SK-N-SH treated with all-trans-retinoic acid at 6 μM for 48 hours (cell line): ENCODE measurements around the gene GPN1.

Experiments used
- ATAC-seq: fragments of 200-7000 bp; cut with Tn5 transposase; 3 replicates; pipeline ENCODE4 v1.9.1; 2020; ENCODE audit warnings: mild to moderate bottlenecking, moderate library complexity
- ARNTL ChIP-seq: fragments of 450-650 bp; formaldehyde crosslinking; IDR thresholded peaks from 2 replicates; pipeline ENCODE4 v1.5.0; 2020; ENCODE audit warnings: low read depth, mild to moderate bottlenecking, moderate library complexity, borderline replicate concordance
- BACH2 ChIP-seq: fragments of 250-450 bp; sonication (Bioruptor Pico); IDR thresholded peaks from 2 replicates; pipeline ENCODE4 v1.9.0; 2021; ENCODE audit warnings: mild to moderate bottlenecking, borderline replicate concordance
- CREB5 ChIP-seq: fragments of 250-450 bp; sonication (Bioruptor Pico); IDR thresholded peaks from 2 replicates; pipeline ENCODE4 v1.5.1; 2020; ENCODE audit warnings: low read depth, mild to moderate bottlenecking, moderate library complexity
- CSDC2 ChIP-seq: fragments of 250-450 bp; sonication (Bioruptor Pico); IDR thresholded peaks from 2 replicates; pipeline ENCODE4 v1.5.0; 2020; ENCODE audit warnings: mild to moderate bottlenecking, moderate library complexity
- CSRNP3 ChIP-seq: fragments of 250-450 bp; sonication (Bioruptor Pico); IDR thresholded peaks from 2 replicates; pipeline ENCODE4 v1.5.1; 2021; ENCODE audit warnings: mild to moderate bottlenecking, moderate library complexity
- GLIS3 ChIP-seq: fragments of 250-450 bp; sonication (Bioruptor Pico); IDR thresholded peaks from 2 replicates; pipeline ENCODE4 v1.5.0; 2020; ENCODE audit warnings: mild to moderate bottlenecking, moderate library complexity
- ISL1 ChIP-seq: fragments of 250-450 bp; sonication (Bioruptor Pico); IDR thresholded peaks from 2 replicates; pipeline ENCODE4 v2.1.2; 2022; ENCODE audit warnings: mild to moderate bottlenecking, moderate library complexity
- OSR1 ChIP-seq: fragments of 250-450 bp; sonication (Bioruptor Pico); IDR thresholded peaks from 2 replicates; pipeline ENCODE4 v1.8.0; 2022; ENCODE audit warnings: moderate library complexity, mild to moderate bottlenecking, inconsistent platforms
- PATZ1 ChIP-seq: fragments of 250-450 bp; sonication (Bioruptor Pico); IDR thresholded peaks from 2 replicates; pipeline ENCODE4 v1.8.0; 2020; ENCODE audit warnings: mild to moderate bottlenecking, moderate library complexity, borderline replicate concordance
- PPARA ChIP-seq: fragments of 250-450 bp; sonication (Bioruptor Pico); IDR thresholded peaks from 2 replicates; pipeline ENCODE4 v1.5.0; 2020; ENCODE audit warnings: mild to moderate bottlenecking, borderline replicate concordance
- RARB ChIP-seq: fragments of 250-450 bp; sonication (Bioruptor Pico); IDR thresholded peaks from 2 replicates; pipeline ENCODE4 v1.8.0; 2021; ENCODE audit warnings: mild to moderate bottlenecking, moderate library complexity
- TCF4 ChIP-seq: fragments of 250-450 bp; sonication (Bioruptor Pico); IDR thresholded peaks from 2 replicates; pipeline ENCODE4 v1.8.0; 2021; ENCODE audit warnings: mild to moderate bottlenecking, moderate library complexity, borderline replicate concordance
- TOX ChIP-seq: fragments of 250-450 bp; sonication (Bioruptor Pico); IDR thresholded peaks from 2 replicates; pipeline ENCODE4 v1.8.0; 2021; ENCODE audit warnings: mild to moderate bottlenecking, moderate library complexity, borderline replicate concordance
- ZC3H10 ChIP-seq: fragments of 250-450 bp; sonication (Bioruptor Pico); IDR thresholded peaks from 2 replicates; pipeline ENCODE4 v1.5.1; 2021; ENCODE audit warnings: mild to moderate bottlenecking, moderate library complexity
- ZFP3 ChIP-seq: fragments of 250-450 bp; sonication (Bioruptor Pico); IDR thresholded peaks from 2 replicates; pipeline ENCODE4 v1.5.0; 2020; ENCODE audit warnings: mild to moderate bottlenecking, moderate library complexity
- ZFP30 ChIP-seq: fragments of 450-650 bp; formaldehyde crosslinking; IDR thresholded peaks from 2 replicates; pipeline ENCODE4 v1.5.0; 2022; ENCODE audit warnings: mild to moderate bottlenecking, moderate library complexity
- ZNF565 ChIP-seq: fragments of 450-650 bp; formaldehyde crosslinking; conservative IDR thresholded peaks from 2 replicates; pipeline ENCODE4 v1.5.0; 2020; ENCODE audit warnings: low read depth, mild to moderate bottlenecking, moderate library complexity
- ZNF70 ChIP-seq: fragments of 450-650 bp; formaldehyde crosslinking; IDR thresholded peaks from 2 replicates; pipeline ENCODE4 v1.5.0; 2020; ENCODE audit warnings: mild to moderate bottlenecking, moderate library complexity
- ZNF8 ChIP-seq: fragments of 450-650 bp; formaldehyde crosslinking; IDR thresholded peaks from 2 replicates; pipeline ENCODE4 v1.5.0; 2020; ENCODE audit warnings: mild to moderate bottlenecking, moderate library complexity
- TF ChIP-seq, protein P1 (sequence below): fragments of 250-450 bp; sonication (Bioruptor Pico); IDR thresholded peaks from 2 replicates; pipeline ENCODE4 v1.8.0; 2021; ENCODE audit warnings: low read depth, mild to moderate bottlenecking, moderate library complexity, borderline replicate concordance
- TF ChIP-seq, protein P2 (sequence below): fragments of 250-450 bp; sonication (Bioruptor Pico); IDR thresholded peaks from 2 replicates; pipeline ENCODE4 v1.5.0; 2020; ENCODE audit warnings: mild to moderate bottlenecking, moderate library complexity

The GPN1 gene

DNA sequence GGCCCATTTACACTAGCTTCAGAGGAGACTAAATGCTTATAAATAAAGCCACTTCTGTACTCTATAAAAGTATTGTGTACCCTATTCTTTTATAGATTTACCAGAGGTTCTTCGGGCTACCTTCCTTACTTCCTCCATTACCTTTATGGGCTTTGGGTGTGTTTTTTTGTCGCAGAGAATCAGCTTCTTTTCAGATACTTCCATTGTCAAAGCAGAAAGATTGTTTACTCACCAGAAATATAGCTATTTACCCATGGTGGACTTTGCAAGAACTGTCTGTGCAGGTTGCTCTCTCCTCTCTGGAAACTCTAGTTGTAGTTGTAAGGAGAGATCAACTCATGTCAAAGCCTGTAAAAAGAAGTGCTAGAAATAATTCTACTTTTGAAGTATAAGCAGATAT lies 14.9 kb upstream of the GPN1 start:
- TF ChIP-seq OSR1 (CRISPR knock-in tag), result no peak
- no peak for TF ChIP-seq PATZ1
- TF ChIP-seq CSRNP3 (CRISPR knock-in tag), result no peak
- TF ChIP-seq ZNF70 (CRISPR knock-in tag), result no peak
- no peak for TF ChIP-seq RARB (CRISPR knock-in tag)
- TF ChIP-seq ZNF565, result no peak
- TF ChIP-seq, protein P1, sequence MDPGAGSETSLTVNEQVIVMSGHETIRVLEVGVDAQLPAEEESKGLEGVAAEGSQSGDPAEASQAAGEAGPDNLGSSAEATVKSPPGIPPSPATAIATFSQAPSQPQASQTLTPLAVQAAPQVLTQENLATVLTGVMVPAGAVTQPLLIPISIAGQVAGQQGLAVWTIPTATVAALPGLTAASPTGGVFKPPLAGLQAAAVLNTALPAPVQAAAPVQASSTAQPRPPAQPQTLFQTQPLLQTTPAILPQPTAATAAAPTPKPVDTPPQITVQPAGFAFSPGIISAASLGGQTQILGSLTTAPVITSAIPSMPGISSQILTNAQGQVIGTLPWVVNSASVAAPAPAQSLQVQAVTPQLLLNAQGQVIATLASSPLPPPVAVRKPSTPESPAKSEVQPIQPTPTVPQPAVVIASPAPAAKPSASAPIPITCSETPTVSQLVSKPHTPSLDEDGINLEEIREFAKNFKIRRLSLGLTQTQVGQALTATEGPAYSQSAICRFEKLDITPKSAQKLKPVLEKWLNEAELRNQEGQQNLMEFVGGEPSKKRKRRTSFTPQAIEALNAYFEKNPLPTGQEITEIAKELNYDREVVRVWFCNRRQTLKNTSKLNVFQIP (CRISPR knock-in tag), result no peak
- TF ChIP-seq ISL1, result no peak
- TF ChIP-seq ZFP3, result no peak
- TF ChIP-seq, protein P2, sequence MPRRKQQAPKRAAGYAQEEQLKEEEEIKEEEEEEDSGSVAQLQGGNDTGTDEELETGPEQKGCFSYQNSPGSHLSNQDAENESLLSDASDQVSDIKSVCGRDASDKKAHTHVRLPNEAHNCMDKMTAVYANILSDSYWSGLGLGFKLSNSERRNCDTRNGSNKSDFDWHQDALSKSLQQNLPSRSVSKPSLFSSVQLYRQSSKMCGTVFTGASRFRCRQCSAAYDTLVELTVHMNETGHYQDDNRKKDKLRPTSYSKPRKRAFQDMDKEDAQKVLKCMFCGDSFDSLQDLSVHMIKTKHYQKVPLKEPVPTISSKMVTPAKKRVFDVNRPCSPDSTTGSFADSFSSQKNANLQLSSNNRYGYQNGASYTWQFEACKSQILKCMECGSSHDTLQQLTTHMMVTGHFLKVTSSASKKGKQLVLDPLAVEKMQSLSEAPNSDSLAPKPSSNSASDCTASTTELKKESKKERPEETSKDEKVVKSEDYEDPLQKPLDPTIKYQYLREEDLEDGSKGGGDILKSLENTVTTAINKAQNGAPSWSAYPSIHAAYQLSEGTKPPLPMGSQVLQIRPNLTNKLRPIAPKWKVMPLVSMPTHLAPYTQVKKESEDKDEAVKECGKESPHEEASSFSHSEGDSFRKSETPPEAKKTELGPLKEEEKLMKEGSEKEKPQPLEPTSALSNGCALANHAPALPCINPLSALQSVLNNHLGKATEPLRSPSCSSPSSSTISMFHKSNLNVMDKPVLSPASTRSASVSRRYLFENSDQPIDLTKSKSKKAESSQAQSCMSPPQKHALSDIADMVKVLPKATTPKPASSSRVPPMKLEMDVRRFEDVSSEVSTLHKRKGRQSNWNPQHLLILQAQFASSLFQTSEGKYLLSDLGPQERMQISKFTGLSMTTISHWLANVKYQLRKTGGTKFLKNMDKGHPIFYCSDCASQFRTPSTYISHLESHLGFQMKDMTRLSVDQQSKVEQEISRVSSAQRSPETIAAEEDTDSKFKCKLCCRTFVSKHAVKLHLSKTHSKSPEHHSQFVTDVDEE (CRISPR knock-in tag), result no peak
- TF ChIP-seq TCF4 (CRISPR knock-in tag), result no peak
- no peak for TF ChIP-seq PPARA
- TF ChIP-seq ZNF8 (CRISPR knock-in tag), result no peak
- no peak for TF ChIP-seq ZFP30 (CRISPR knock-in tag)
- no peak for TF ChIP-seq BACH2 (CRISPR knock-in tag)
- no peak for TF ChIP-seq ARNTL
- no peak for TF ChIP-seq GLIS3 (CRISPR knock-in tag)
- TF ChIP-seq, all 23 proteins: peak for 0
- ATAC-seq, result no peak

DNA sequence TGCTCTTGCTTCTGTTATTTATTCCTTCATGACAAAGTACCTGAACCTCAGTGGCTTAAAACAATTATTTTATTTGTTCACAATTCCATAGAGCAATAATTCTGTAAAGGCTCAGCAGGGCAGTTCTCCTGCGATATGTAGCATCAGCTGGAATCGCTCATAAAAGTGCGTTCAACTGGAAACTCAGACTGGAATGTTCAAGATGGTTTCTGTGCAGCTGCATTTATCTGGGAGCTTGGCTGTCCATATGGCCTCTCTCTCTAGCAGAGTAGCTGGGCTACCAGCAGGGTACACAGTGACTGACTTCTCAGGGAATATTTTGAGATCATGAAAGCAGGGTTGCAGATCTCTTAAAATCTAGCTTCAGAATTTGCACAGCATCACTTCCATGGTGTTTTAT lies 13.5 kb upstream of the GPN1 start:
- TF ChIP-seq, protein P2 (CRISPR knock-in tag), result no peak
- TF ChIP-seq, all 23 proteins: peak for 0
- ATAC-seq, result no peak

GRCh38 chr2:27621524-27621923 lies 7.3 kb upstream of the GPN1 start:
- no peak for ATAC-seq
- no peak for TF ChIP-seq ZNF70 (CRISPR knock-in tag)
- TF ChIP-seq, protein P2 (CRISPR knock-in tag), result no peak
- TF ChIP-seq CREB5 (CRISPR knock-in tag), result no peak
- no peak for TF ChIP-seq ZC3H10 (CRISPR knock-in tag)
- no peak for TF ChIP-seq BACH2 (CRISPR knock-in tag)
- no peak for TF ChIP-seq CSDC2 (CRISPR knock-in tag)
- no peak for TF ChIP-seq TOX (CRISPR knock-in tag)
- no peak for TF ChIP-seq ISL1
- no peak for TF ChIP-seq ZNF8 (CRISPR knock-in tag)
- no peak for TF ChIP-seq ARNTL
- no peak for TF ChIP-seq ZFP30 (CRISPR knock-in tag)
- TF ChIP-seq TCF4 (CRISPR knock-in tag), result no peak
- no peak for TF ChIP-seq OSR1 (CRISPR knock-in tag)
- TF ChIP-seq PPARA, result no peak
- no peak for TF ChIP-seq GLIS3 (CRISPR knock-in tag)
- no peak for TF ChIP-seq ZFP3
